ENCODE measurements around the gene FBLN7.
"Not testable (repeated sequence)": the region's sequence is repeated elsewhere in the genome, so short reads cannot be mapped to it uniquely, and the experiment has no call there.

FBLN7 gene

DNA sequence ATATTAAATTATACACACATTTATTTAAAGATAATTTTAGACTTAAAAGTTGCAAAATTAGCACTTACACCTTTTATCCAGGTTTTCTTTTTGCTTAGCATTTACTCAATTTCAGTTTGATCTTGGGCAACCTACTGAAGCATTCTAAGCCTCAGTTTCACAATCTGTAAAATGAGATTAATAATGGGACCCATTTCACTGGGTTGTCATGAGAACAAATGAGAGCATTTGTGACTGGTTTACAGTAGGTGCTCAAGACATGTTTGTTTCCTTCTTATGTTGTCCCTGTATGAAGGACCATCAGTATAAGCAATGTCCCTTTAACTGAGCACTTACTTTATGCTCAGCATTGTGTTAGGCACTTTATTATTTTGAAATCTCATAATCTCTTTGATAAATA is 4.8 kb upstream of the FBLN7 start:
- no peak for DNase-seq (ENCODE audit: low spot score)
- TF ChIP-seq, protein P1, sequence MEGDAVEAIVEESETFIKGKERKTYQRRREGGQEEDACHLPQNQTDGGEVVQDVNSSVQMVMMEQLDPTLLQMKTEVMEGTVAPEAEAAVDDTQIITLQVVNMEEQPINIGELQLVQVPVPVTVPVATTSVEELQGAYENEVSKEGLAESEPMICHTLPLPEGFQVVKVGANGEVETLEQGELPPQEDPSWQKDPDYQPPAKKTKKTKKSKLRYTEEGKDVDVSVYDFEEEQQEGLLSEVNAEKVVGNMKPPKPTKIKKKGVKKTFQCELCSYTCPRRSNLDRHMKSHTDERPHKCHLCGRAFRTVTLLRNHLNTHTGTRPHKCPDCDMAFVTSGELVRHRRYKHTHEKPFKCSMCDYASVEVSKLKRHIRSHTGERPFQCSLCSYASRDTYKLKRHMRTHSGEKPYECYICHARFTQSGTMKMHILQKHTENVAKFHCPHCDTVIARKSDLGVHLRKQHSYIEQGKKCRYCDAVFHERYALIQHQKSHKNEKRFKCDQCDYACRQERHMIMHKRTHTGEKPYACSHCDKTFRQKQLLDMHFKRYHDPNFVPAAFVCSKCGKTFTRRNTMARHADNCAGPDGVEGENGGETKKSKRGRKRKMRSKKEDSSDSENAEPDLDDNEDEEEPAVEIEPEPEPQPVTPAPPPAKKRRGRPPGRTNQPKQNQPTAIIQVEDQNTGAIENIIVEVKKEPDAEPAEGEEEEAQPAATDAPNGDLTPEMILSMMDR (IDR thresholded peaks at IDR 0.05; ENCODE audit: extremely low read depth, insufficient read depth, missing control alignments) = no peak
- in situ Hi-C loops (cut with MboI; ENCODE audit: low pct_unique_long_range_greater_than_20kb, low sequenced_read_pairs, unreplicated experiment) = no loop called here

DNA sequence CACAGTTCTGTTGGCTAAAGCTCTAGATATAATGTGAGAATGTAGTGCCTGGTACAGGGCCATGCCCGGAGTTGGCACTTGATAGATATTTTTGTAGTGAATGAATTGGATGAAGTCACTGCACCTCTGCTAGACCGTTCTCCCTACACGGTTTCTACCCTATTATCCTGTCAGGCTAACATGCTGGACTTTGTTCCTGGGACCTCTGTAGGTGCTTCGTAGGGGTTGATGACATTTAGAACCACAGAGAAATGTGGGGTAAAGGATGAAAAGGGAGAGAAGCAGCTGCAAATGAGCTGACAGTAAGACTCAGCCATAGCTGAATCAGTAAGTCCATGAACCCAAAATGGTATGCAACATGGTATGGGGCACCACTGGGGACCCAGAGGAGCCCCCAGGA is 4.1 kb upstream of the FBLN7 start:
- TF ChIP-seq, protein P1 (IDR thresholded peaks at IDR 0.05; ENCODE audit: extremely low read depth, insufficient read depth, missing control alignments) = no peak
- in situ Hi-C loops (cut with MboI; ENCODE audit: low pct_unique_long_range_greater_than_20kb, low sequenced_read_pairs, unreplicated experiment) = no loop called here
- no peak for DNase-seq (ENCODE audit: low spot score)

DNA sequence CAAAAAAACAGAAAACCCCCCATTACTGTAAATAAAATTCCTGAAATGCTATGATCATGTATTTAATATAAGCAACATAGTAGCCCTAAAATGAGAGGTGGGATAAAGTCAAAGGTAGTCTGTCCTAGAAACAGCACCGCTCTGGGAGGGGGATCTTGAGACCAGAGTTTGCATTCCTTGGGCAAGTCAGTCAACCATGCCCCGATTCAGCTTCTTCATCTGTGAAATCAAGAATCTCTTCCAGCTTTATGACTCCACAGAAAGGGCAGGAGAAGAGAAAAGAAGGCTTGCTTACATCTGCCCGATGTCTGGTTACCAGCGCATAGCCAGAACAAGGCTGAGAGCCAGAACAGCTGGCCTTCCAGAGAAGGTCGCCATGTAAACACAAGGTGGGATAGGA is 2.1 kb upstream of the FBLN7 start:
- TF ChIP-seq, protein P1 (IDR thresholded peaks at IDR 0.05; ENCODE audit: extremely low read depth, insufficient read depth, missing control alignments) = no peak
- DNase-seq (ENCODE audit: low spot score) = no peak
- in situ Hi-C loops (cut with MboI; ENCODE audit: low pct_unique_long_range_greater_than_20kb, low sequenced_read_pairs, unreplicated experiment) = no loop called here

DNA sequence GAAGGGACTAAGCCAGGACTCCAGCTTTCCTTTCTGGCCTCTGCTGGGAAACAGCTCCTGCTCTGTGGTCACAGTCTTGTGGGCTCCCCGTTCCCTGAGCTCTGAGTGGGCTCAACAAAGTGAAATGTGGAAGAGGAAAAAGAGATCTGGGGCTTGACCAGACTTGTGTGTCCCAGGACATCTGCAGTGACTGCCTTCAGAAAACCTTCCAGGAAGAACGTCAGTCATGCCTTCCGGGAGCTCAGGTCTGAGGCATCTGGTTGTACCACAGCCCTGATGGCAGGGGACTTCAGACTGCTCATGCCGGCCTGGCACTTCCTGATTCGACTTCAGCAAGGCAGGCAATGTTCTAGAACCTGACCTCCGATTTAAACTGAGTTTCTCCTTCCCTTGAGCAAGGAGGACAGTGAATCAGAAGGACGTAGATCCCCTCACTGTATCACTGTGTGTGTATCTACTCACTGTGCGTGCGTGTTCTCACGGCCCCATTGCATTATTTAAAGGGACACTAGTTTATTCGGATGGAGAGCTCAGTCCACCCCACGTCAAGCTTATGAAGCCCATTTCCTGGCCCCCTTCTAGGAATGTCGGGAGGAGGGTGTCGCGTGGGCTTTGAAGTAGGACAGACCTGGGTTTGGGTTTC is 548 bp upstream of the FBLN7 start:
- TF ChIP-seq, protein P1 (IDR thresholded peaks at IDR 0.05; ENCODE audit: extremely low read depth, insufficient read depth, missing control alignments) = no peak
- in situ Hi-C loops (cut with MboI; ENCODE audit: low pct_unique_long_range_greater_than_20kb, low sequenced_read_pairs, unreplicated experiment) = no loop called here
- peak; percentile 11 for DNase-seq (ENCODE audit: low spot score)

DNA sequence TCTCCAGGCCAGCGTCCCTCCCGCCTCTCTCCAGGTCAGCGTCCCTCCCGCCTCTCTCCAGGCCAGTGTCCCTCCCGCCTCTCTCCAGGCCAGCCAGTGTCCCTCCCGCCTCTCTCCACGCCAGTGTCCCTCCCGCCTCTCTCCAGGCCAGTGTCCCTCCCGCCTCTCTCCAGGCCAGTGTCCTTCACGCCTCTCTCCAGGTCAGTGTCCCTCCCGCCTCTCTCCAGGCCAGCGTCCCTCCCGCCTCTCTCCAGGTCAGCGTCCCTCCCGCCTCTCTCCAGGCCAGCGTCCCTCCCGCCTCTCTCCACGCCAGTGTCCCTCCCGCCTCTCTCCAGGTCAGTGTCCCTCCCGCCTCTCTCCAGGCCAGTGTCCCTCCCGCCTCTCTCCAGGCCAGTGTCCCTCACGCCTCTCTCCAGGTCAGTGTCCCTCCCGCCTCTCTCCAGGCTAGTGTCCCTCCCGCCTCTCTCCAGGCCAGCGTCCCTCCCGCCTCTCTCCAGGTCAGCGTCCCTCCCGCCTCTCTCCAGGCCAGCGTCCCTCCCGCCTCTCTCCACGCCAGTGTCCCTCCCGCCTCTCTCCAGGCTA is 939 bp downstream of the FBLN7 start:
- in situ Hi-C loops (cut with MboI; ENCODE audit: low pct_unique_long_range_greater_than_20kb, low sequenced_read_pairs, unreplicated experiment); DNase-seq (ENCODE audit: low spot score): not testable (repeated sequence)

DNA sequence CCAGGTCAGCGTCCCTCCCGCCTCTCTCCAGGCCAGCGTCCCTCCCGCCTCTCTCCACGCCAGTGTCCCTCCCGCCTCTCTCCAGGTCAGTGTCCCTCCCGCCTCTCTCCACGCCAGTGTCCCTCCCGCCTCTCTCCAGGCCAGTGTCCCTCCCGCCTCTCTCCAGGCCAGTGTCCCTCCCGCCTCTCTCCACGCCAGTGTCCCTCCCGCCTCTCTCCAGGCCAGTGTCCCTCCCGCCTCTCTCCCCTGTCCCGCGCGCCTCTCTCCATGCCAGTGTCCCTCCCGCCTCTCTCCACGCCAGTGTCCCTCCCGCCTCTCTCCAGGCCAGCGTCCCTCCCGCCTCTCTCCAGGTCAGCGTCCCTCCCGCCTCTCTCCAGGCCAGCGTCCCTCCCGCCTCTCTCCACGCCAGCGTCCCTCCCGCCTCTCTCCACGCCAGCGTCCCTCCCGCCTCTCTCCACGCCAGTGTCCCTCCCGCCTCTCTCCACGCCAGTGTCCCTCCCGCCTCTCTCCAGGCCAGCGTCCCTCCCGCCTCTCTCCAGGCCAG is 1.5 kb downstream of the FBLN7 start:
- in situ Hi-C loops (cut with MboI; ENCODE audit: low pct_unique_long_range_greater_than_20kb, low sequenced_read_pairs, unreplicated experiment); DNase-seq (ENCODE audit: low spot score): not testable (repeated sequence)

DNA sequence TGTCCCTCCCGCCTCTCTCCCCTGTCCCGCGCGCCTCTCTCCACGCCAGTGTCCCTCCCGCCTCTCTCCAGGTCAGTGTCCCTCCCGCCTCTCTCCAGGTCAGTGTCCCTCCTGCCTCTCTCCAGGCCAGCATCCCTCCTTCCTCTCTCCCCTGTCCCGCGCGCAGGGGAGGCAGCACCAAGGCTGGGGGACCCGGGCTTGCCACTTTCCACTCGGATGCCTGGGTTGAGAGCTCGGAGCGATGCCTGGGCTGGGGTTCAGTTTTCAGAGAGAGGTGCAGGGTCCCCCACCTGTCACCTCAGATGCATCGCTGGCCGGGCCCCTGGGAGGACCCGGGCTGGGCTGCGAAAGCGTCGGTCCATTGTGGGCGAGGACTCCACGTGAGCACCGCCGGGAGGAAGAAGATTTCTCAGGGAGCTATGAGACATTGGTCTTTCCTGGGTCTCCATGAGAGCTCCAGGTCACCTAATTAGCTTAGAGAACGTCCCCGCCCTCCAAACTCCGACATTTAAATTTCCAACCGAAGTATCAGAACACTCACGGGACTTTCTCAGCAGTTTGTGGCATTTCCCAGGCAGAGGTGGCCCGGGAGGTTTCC is 2.1 kb downstream of the FBLN7 start:
- TF ChIP-seq, protein P1 (IDR thresholded peaks at IDR 0.05; ENCODE audit: extremely low read depth, insufficient read depth, missing control alignments) = no peak
- peak; percentile 18 for DNase-seq (ENCODE audit: low spot score)
- in situ Hi-C loops (cut with MboI; ENCODE audit: low pct_unique_long_range_greater_than_20kb, low sequenced_read_pairs, unreplicated experiment) = no loop called here

Measured in GM13977 (cell line).